AG04449 (cell line): ENCODE measurements around the gene GRM1.

ENCODE experiments used
- CTCF ChIA-PET: fragments of 350-600 bp; formaldehyde crosslinking; extraction: SDS; loops from one replicate; lab custom pipeline; 2021; ENCODE audit warnings: antibody characterized with exemption; lab: Yijun Ruan, JAX
- POLR2A ChIA-PET: fragments of 400-600, 350-600 bp; formaldehyde crosslinking; extraction: SDS; loops from one replicate; lab custom pipeline; 2020; ENCODE audit warnings: antibody characterized with exemption, inconsistent platforms; lab: Yijun Ruan, JAX
- DNase-seq: peaks from one replicate; pipeline ENCODE4 v3.0.0-alpha.2; 2010; ENCODE audit warnings: low read depth, low spot score
- H3K4me3 ChIP-seq: 2 replicates; pipeline ENCODE4 v1.5.1; 2011; ENCODE audit warnings: low read depth, mild to moderate bottlenecking, control low read depth, low read length
- CTCF ChIP-seq: IDR thresholded peaks from one replicate; pipeline ENCODE4 v1.5.1; 2011; ENCODE audit warnings: mild to moderate bottlenecking, moderate library complexity, low read length, control low read depth, inconsistent platforms; ENCODE audit not compliant: insufficient read depth; ENCODE audit errors: missing control alignments

GRM1 gene

GRCh38 chr6:146050168-146050567, 21.3 kb downstream of the GRM1 start:
- ChIA-PET POLR2A (no interaction called here), CTCF (interaction anchor here (1.3 kb wide), 1 partner anchor 8 kb away, joined by 3 read pairs; no protein-coding TSS in a partner anchor)
- H3K4me3 ChIP-seq = no peak overlapping the region
- no peak for DNase-seq
- no peak for TF ChIP-seq CTCF

- no peak for TF ChIP-seq CTCF
- DNase-seq = no peak
- CTCF ChIA-PET = no interaction called here
Measured at GRCh38 chr6:146056506-146056905, 27.6 kb downstream of the GRM1 start.

DNA sequence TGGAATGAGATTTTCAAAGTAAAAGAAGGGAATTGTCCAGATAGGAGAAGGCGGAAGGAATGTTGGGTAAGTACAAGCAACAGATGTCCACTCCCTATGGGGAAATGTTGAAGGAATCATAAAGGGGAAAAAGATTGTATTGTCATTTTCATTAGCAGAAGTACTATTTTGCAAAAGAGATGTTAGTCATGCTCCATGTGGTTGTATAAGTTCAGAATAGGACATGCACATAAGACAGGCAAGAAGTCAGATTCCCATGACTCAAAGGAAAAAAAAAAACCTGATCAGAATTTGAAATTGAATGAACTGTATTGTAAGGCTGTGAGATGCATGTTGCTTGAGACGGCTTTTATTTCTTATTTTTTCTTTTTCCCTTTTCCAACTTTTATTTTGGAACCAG, 36.8 kb downstream of the GRM1 start:
- ChIA-PET CTCF (no interaction called here), POLR2A (no interaction called here)
- no peak for TF ChIP-seq CTCF
- DNase-seq = no peak
- no peak overlapping the region for H3K4me3 ChIP-seq

More at GRCh38 chr6:146056506-146056905, 27.6 kb downstream of the GRM1 start:
- POLR2A ChIA-PET = no interaction called here
- H3K4me3 ChIP-seq = no peak overlapping the region

DNA sequence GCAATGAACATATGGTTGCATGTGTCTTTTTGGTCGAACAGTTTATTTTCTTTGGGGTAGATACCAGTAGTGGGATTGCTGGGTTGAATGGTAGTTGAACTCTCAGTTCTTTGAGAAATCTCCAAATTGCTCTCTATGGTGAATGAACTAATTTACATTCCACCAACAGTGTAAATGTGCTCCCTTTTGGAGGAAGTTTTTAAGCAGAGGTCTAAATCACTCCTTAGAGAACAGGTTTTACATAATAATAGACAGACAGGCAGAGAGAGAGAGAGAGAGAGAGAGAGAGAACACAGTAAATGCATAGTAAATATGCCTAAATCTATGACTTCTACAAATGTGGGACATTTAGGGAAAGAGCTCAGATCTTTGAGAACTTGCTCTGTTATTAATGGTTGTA, 37.6 kb downstream of the GRM1 start:
- H3K4me3 ChIP-seq = no peak overlapping the region
- ChIA-PET POLR2A (no interaction called here), CTCF (no interaction called here)
- TF ChIP-seq CTCF = no peak
- DNase-seq = no peak

DNA sequence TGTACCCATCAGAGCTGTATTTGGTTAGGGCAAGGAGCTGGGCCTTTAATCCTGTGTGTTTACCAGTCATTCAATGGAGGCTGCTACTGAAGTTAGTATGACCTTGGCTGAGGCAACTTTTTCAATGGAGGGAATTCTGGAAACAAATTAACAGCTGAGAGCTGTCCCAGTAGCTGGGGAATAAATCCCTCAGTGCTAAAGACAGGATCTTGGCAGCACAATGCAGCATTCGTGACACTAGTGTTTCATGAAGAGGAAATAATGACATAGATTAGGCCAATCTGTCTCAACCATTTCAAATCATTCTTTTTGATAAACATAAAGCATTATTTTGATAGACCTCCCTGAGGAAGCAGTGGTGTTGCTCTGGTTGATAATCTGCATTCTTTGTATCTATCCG, 42.9 kb downstream of the GRM1 start:
- no peak overlapping the region for H3K4me3 ChIP-seq
- no peak for TF ChIP-seq CTCF
- ChIA-PET CTCF (no interaction called here), POLR2A (no interaction called here)
- DNase-seq = no peak

- no peak overlapping the region for H3K4me3 ChIP-seq
- ChIA-PET CTCF (no interaction called here), POLR2A (no interaction called here)
- no peak for DNase-seq
- no peak for TF ChIP-seq CTCF
Measured at GRCh38 chr6:146077992-146078391, 49.1 kb downstream of the GRM1 start.

DNA sequence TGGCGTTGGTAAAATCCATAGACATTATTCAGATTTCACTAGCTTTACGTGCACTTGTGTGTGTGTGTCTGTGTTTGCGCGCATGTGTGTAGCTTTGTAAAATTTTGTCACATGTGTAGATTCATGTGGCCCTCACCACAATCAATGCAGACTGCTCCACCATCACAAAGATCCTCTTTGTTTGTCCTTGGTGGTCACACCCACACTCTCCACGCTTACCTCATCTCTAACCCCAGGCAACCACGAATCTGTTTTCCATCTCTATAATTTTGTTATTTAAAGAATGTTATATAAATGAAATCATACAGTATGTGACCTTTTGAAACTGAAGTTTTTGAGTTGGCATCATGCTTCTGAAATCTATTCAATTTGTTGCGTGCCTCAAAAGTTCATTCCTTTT, 58.5 kb downstream of the GRM1 start:
- CTCF ChIA-PET = no interaction called here

More for the DNA sequence above, 58.5 kb downstream of the GRM1 start:
- no peak for TF ChIP-seq CTCF
- POLR2A ChIA-PET = no interaction called here
- no peak overlapping the region for H3K4me3 ChIP-seq
- DNase-seq = no peak
